Inflammatory macrophage (primary cell): ENCODE measurements around the gene CMSS1.

Experiments
- DNase-seq, 2 donors: peaks; one replicate each; pipeline ENCODE4 v3.0.0-alpha.2; 2020 to 2022

CMSS1 gene

GRCh38 chr3:99961756-99962515 is 144.3 kb downstream of the CMSS1 start:
- DNase-seq, result no peak

GRCh38 chr3:99962703-99963102 is 145.0 kb downstream of the CMSS1 start:
- DNase-seq, result no peak

GRCh38 chr3:99965077-99965476 is 147.4 kb downstream of the CMSS1 start:
- DNase-seq, result no peak

- DNase-seq, result no peak
These were observed 148.2 kb downstream of the CMSS1 start for GRCh38 chr3:99965681-99966408.

GRCh38 chr3:99966662-99967416 is 149.2 kb downstream of the CMSS1 start:
- no peak for DNase-seq

GRCh38 chr3:99967796-99968195 is 150.1 kb downstream of the CMSS1 start:
- no peak for DNase-seq

- peak; percentile 92 to 95 for DNase-seq
These were observed 151.5 kb downstream of the CMSS1 start for GRCh38 chr3:99969136-99969535.

GRCh38 chr3:99970198-99970597 is 152.5 kb downstream of the CMSS1 start:
- no peak for DNase-seq

- DNase-seq, result no peak
These were observed 154.1 kb downstream of the CMSS1 start for GRCh38 chr3:99971761-99972160.

GRCh38 chr3:99972380-99973104 is 154.9 kb downstream of the CMSS1 start:
- DNase-seq, result no peak

- no peak for DNase-seq
These were observed 157.3 kb downstream of the CMSS1 start for GRCh38 chr3:99974989-99975388.

- DNase-seq, result no peak
These were observed 158.9 kb downstream of the CMSS1 start for GRCh38 chr3:99976584-99976983.

- DNase-seq, result no peak
These were observed 160.6 kb downstream of the CMSS1 start for GRCh38 chr3:99978221-99978620.

GRCh38 chr3:99980606-99981005 is 162.9 kb downstream of the CMSS1 start:
- DNase-seq, result no peak

- no peak for DNase-seq
These were observed 163.5 kb downstream of the CMSS1 start for GRCh38 chr3:99981138-99981537.

- no peak for DNase-seq
These were observed 165.0 kb downstream of the CMSS1 start for GRCh38 chr3:99982650-99983049.

- DNase-seq, result no peak
These were observed 166.5 kb downstream of the CMSS1 start for GRCh38 chr3:99984139-99984538.

GRCh38 chr3:99984668-99985067 is 167.0 kb downstream of the CMSS1 start:
- no peak for DNase-seq

- no peak for DNase-seq
These were observed 172.5 kb downstream of the CMSS1 start for GRCh38 chr3:99990179-99990578.

- no peak for DNase-seq
These were observed 179.6 kb downstream of the CMSS1 start for GRCh38 chr3:99997293-99997692.

GRCh38 chr3:99999536-99999935 is 181.9 kb downstream of the CMSS1 start:
- no peak for DNase-seq

GRCh38 chr3:100001083-100001482 is 183.4 kb downstream of the CMSS1 start:
- no peak for DNase-seq
